NCI-H2171 (cell line): ENCODE results near the gene U2AF1L4.
"Not testable (repeated sequence)": the region's sequence is repeated elsewhere in the genome, so short reads cannot be mapped to it uniquely, and the experiment has no call there.

ENCODE experiments used
- DNase-seq: peaks from one replicate; lab custom pipeline; 2025; lab: John Stamatoyannopoulos, UW

The U2AF1L4 gene

GRCh38 chr19:35780717-35781116, 35.5 kb upstream of the U2AF1L4 start:
- DNase-seq: no peak

- DNase-seq: no peak
Measured at GRCh38 chr19:35780058-35780457, 34.8 kb upstream of the U2AF1L4 start.

- DNase-seq: no peak
Measured at GRCh38 chr19:35779033-35779432, 33.8 kb upstream of the U2AF1L4 start.

- DNase-seq: no peak
Measured at GRCh38 chr19:35777961-35778360, 32.7 kb upstream of the U2AF1L4 start.

GRCh38 chr19:35777086-35777841, 32.0 kb upstream of the U2AF1L4 start:
- DNase-seq: no peak

GRCh38 chr19:35776102-35776788, 31.0 kb upstream of the U2AF1L4 start:
- DNase-seq: no peak

- peak; percentile 99 for DNase-seq
Measured at GRCh38 chr19:35775298-35776101, 30.3 kb upstream of the U2AF1L4 start, which contains the start of gene ARHGAP33. Gene ARHGAP33 (plus strand): TSS chr19:35775564. CDS start chr19:35775659, 95 bp downstream.

GRCh38 chr19:35775046-35775297, 29.8 kb upstream of the U2AF1L4 start:
- no peak for DNase-seq

- no peak for DNase-seq
Measured at GRCh38 chr19:35774274-35775045, 29.2 kb upstream of the U2AF1L4 start.

GRCh38 chr19:35773020-35773806, 28.0 kb upstream of the U2AF1L4 start:
- no peak for DNase-seq

GRCh38 chr19:35772362-35772761, 27.1 kb upstream of the U2AF1L4 start:
- not testable (repeated sequence) for DNase-seq

- DNase-seq: no peak
Measured at GRCh38 chr19:35768082-35768421, 22.8 kb upstream of the U2AF1L4 start.

- DNase-seq: no peak
Measured at GRCh38 chr19:35767288-35768081, 22.3 kb upstream of the U2AF1L4 start.

GRCh38 chr19:35766571-35767104, 21.4 kb upstream of the U2AF1L4 start:
- DNase-seq: no peak

GRCh38 chr19:35764432-35765315, 19.5 kb upstream of the U2AF1L4 start:
- no peak for DNase-seq

- no peak for DNase-seq
Measured at GRCh38 chr19:35760711-35761349, 15.6 kb upstream of the U2AF1L4 start.

- no peak for DNase-seq
Measured at GRCh38 chr19:35759697-35760096, 14.5 kb upstream of the U2AF1L4 start.

GRCh38 chr19:35757749-35758608, 12.8 kb upstream of the U2AF1L4 start, which contains the start of gene PROSER3:
Gene PROSER3 (plus strand): TSS chr19:35758176. CDS start chr19:35758216, 40 bp downstream.
- peak; percentile 98 for DNase-seq
